Left lung (tissue), 10 donors: ENCODE data around the gene DEAF1. TPM values are rescaled to one million over a fixed set of nuclear protein-coding genes. Genes with fewer than 3 reads are reported as not detected.

Source experiments
- ATAC-seq: fragments of 200-7000 bp; cut with Tn5 transposase; one replicate; pipeline ENCODE4 v1.9.1; 2020; ENCODE audit warnings: moderate library complexity
- DNase-seq, 4 donors: peaks; one replicate each; pipeline ENCODE4 v3.0.0-alpha.2; 2013 to 2020
- H3K27ac ChIP-seq, 2 donors: fragments of 200-600 bp; sonication (generic) in 1 of 2; one replicate each; pipeline versions ENCODE4 v1.5.0 to v1.8.0; 2020 to 2021
- H3K27me3 ChIP-seq, 2 donors: fragments of 200-600 bp; sonication (generic) in 1 of 2; one replicate each; pipeline versions ENCODE4 v1.5.0 to v1.8.0; 2020 to 2021
- H3K36me3 ChIP-seq, 2 donors: fragments of 200-600 bp; sonication (generic) in 1 of 2; one replicate each; pipeline versions ENCODE4 v1.5.0 to v1.8.0; 2020 to 2021
- H3K4me1 ChIP-seq, 2 donors: fragments of 200-600 bp; one replicate each; pipeline ENCODE4 v1.8.0; 2021
- H3K4me3 ChIP-seq, 2 donors: fragments of 200-600 bp; sonication (generic) in 1 of 2; one replicate each; pipeline versions ENCODE4 v1.5.0 to v1.8.0; 2020 to 2021; ENCODE audit warnings: mild to moderate bottlenecking in 1 of 2
- H3K9me3 ChIP-seq, 2 donors: fragments of 200-600 bp; sonication (generic) in 1 of 2; one replicate each; pipeline versions ENCODE4 v1.5.0 to v1.8.0; 2020 to 2021
- intact Hi-C, 2 donors: fragments of 100-400 bp; cut with DNase I; formaldehyde crosslinking; loops; one replicate each; pipeline versions ENCODE4 v1.11.2 to v1.14.2; 2022
- polyA plus RNA-seq, 6 donors: library from polyadenylated mRNA; unstranded; fragments of 120-200 nt; gene quantifications; one replicate each; pipeline ENCODE4 v1.2.1, GENCODE V29; 2013; ENCODE audit not compliant: insufficient read length in 6 of 6
- total RNA-seq, 2 donors: library from RNA; stranded (reverse); fragmentation: NEBNext Ultra II Directional; extraction: Animal tissue kit (Norgen Biotek cat#: 25700); gene quantifications; one replicate each; pipeline ENCODE4 v1.2.1, GENCODE V29; 2021
- TF ChIP-seq, protein P1 (sequence below), 2 donors: fragments of 200-600 bp; sonication (generic) in 1 of 2; IDR thresholded peaks; one replicate each; pipeline versions ENCODE4 v1.5.0 to v1.8.0; 2021; ENCODE audit warnings: antibody characterized with exemption in 2 of 2
- donor health status: DM: no; HTN: yes; CAD: no.
- donor health status: DM: no; HTN: no; CAD: no.

Gene DEAF1
- total and polyA plus RNA-seq, 8 donors = 28.3 to 52.9 (median 38.4) TPM

- H3K4me3 ChIP-seq = no peak overlapping the region
- peaks cover 0 to 43% of the 10 kb centered on the region in 2 donors for H3K4me1 ChIP-seq
- ATAC-seq = no peak
- peaks cover 0 to 12% of the 10 kb centered on the region in 2 donors for H3K36me3 ChIP-seq
- H3K27me3 ChIP-seq = peaks cover 35 to 84% of the 10 kb centered on the region in 2 donors
- H3K27ac ChIP-seq = no peak overlapping the region
- intact Hi-C loops = no loop called here
- peak in 1 of 4 donors; percentile 92 for DNase-seq
- TF ChIP-seq, protein P1, sequence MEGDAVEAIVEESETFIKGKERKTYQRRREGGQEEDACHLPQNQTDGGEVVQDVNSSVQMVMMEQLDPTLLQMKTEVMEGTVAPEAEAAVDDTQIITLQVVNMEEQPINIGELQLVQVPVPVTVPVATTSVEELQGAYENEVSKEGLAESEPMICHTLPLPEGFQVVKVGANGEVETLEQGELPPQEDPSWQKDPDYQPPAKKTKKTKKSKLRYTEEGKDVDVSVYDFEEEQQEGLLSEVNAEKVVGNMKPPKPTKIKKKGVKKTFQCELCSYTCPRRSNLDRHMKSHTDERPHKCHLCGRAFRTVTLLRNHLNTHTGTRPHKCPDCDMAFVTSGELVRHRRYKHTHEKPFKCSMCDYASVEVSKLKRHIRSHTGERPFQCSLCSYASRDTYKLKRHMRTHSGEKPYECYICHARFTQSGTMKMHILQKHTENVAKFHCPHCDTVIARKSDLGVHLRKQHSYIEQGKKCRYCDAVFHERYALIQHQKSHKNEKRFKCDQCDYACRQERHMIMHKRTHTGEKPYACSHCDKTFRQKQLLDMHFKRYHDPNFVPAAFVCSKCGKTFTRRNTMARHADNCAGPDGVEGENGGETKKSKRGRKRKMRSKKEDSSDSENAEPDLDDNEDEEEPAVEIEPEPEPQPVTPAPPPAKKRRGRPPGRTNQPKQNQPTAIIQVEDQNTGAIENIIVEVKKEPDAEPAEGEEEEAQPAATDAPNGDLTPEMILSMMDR (IDR thresholded peaks at IDR 0.05) = no peak
- H3K9me3 ChIP-seq = no peaks in the 10 kb centered on the region
Observed at GRCh38 chr11:721741-722345, 26.8 kb upstream of the DEAF1 start.

- H3K9me3 ChIP-seq = no peaks in the 10 kb centered on the region
- H3K4me3 ChIP-seq = peak overlapping the region in 1 of 2 donors; percentile 18
- TF ChIP-seq, protein P1 (IDR thresholded peaks at IDR 0.05) = no peak
- H3K27ac ChIP-seq = no peak overlapping the region
- peaks cover 0 to 12% of the 10 kb centered on the region in 2 donors for H3K36me3 ChIP-seq
- H3K27me3 ChIP-seq = peaks cover 33 to 78% of the 10 kb centered on the region in 2 donors
- ATAC-seq (no peak), DNase-seq (no peak)
- intact Hi-C loops = no loop called here
- H3K4me1 ChIP-seq = peaks cover 0 to 37% of the 10 kb centered on the region in 2 donors
Observed at GRCh38 chr11:721247-721740, 26.3 kb upstream of the DEAF1 start.

DNA sequence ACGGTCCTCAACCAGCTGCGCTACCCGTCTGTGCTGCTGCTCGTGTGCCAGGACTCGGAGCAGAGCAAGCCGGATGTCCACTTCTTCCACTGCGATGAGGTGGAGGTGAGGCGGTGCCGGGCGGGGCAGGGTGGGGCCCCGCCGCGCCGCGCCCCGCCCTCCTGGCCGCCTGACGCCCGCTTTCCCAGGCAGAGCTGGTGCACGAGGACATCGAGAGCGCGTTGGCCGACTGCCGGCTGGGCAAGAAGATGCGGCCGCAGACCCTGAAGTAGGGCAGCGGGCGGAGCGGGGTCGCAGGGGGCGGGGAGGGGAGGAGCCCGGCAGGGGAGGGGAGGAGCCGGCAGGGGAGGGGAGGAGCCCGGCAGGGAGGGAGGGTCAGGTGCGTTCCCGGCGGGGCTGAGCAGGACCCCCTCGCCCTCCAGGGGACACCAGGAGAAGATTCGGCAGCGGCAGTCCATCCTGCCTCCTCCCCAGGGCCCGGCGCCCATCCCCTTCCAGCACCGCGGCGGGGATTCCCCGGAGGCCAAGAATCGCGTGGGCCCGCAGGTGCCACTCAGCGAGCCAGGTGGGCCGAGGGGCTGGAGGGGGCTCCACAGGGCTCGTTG is 25.7 kb upstream of the DEAF1 start:
- DNase-seq (no peak), ATAC-seq (no peak)
- Histone ChIP-seq H3K4me3 (peak overlapping the region in 1 of 2 donors; percentile 18), H3K4me1 (peaks cover 0 to 32% of the 10 kb centered on the region in 2 donors), H3K9me3 (no peaks in the 10 kb centered on the region), H3K27me3 (peaks cover 28 to 73% of the 10 kb centered on the region in 2 donors), H3K36me3 (peaks cover 0 to 12% of the 10 kb centered on the region in 2 donors), H3K27ac (no peak overlapping the region)
- TF ChIP-seq, protein P1 (IDR thresholded peaks at IDR 0.05) = no peak
- intact Hi-C loops = no loop called here

DNA sequence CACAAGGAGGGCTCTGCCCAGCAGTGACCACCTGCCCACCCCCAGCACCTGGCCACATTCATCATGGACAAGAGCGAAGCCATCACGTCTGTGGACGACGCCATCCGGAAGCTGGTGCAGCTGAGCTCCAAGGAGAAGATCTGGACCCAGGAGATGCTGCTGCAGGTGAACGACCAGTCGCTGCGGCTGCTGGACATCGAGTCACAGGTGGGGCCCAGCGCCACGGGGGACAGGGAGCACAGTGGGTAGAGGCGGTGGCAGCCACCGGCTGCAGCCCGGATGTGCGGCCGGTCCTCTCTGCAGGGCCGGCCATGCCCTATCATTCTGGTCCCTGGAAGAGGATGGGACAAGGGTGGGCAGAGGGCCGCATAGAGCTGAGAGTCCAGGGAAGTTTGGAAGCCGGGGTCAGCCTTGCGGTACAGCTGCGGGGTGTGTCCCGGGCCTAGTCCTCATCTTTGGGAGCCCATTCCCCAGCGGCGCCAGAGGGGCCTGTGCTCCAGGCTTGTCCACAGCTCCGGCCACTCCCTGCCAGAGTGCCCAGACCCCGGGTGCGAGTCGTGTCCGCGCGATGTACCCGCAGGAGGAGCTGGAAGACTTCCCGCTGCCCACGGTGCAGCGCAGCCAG is 25.1 kb upstream of the DEAF1 start:
- intact Hi-C loops = no loop called here
- no peak for ATAC-seq
- DNase-seq = no peak
- TF ChIP-seq, protein P1 (IDR thresholded peaks at IDR 0.05) = no peak
- peaks cover 22 to 67% of the 10 kb centered on the region in 2 donors for H3K27me3 ChIP-seq
- peak overlapping the region in 1 of 2 donors; percentile 18 for H3K4me3 ChIP-seq
- H3K27ac ChIP-seq = no peak overlapping the region
- no peaks in the 10 kb centered on the region for H3K9me3 ChIP-seq
- peaks cover 0 to 12% of the 10 kb centered on the region in 2 donors for H3K36me3 ChIP-seq
- H3K4me1 ChIP-seq = peaks cover 0 to 28% of the 10 kb centered on the region in 2 donors
